LNCAP (cell line): ENCODE data around the gene PGA3.
"Not testable (repeated sequence)": the region's sequence is repeated elsewhere in the genome, so short reads cannot be mapped to it uniquely, and the experiment has no call there.

Source experiments
- TF ChIP-seq, protein P1 (sequence below): fragments of 450-650 bp; IDR thresholded peaks from 2 replicates; pipeline ENCODE4 v1.5.1; 2017; ENCODE audit warnings: mild to moderate bottlenecking

The PGA3 gene

DNA sequence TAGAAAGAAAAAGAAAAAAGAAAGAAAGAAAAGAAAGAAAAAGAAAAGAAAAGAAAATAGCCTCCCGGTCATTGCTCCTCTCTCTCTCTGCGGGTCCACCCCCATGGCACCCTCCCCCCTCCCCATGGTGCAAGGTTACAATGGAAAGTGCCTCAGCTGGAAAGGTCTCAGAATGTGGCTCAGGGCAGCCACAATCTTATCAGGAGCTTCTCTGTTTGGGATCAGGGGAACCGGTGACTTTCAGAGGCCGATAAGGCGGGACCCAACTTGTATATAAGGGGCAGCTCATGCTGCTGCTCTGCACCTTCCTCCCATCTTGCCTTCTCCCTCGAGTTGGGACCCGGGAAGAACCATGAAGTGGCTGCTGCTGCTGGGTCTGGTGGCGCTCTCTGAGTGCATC lies 37.6 kb downstream of the PGA3 start, which contains the start of gene PGA5:
PGA5 (plus strand) TSS at position 301 of the 400 bp plus-strand sequence; CDS start at position 353, 52 bp downstream.
- TF ChIP-seq, protein P1, sequence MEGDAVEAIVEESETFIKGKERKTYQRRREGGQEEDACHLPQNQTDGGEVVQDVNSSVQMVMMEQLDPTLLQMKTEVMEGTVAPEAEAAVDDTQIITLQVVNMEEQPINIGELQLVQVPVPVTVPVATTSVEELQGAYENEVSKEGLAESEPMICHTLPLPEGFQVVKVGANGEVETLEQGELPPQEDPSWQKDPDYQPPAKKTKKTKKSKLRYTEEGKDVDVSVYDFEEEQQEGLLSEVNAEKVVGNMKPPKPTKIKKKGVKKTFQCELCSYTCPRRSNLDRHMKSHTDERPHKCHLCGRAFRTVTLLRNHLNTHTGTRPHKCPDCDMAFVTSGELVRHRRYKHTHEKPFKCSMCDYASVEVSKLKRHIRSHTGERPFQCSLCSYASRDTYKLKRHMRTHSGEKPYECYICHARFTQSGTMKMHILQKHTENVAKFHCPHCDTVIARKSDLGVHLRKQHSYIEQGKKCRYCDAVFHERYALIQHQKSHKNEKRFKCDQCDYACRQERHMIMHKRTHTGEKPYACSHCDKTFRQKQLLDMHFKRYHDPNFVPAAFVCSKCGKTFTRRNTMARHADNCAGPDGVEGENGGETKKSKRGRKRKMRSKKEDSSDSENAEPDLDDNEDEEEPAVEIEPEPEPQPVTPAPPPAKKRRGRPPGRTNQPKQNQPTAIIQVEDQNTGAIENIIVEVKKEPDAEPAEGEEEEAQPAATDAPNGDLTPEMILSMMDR = not testable (repeated sequence)

DNA sequence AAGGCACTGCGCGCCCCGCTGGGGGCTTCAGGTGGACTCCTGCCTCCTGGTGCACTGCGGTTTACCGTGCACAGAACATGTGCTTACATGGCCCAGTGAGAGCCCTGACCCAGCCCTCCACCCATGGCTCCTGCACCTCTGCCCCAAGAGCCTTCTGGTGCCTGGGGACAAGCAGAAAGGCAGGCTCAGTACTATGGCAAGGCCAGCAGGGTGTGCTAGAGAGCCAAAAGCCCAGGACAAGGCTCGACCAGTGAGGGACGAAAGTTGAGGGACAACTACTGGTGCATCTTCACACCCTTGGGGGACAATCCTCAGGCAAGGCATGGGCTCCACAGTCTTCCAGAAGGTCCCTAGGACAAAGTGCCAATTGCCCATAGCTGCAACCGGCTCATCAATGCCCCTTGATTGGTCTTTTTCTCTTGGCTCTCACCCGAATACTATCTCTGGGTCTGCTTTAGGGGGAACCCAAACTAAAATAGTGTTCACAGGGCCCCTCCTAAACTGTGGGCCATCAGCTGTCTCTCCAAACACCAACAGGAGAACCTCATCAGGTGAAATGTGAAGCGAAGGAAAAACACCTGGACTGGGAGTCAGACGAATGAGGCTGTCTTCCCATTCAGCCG lies 51.2 kb downstream of the PGA3 start:
- TF ChIP-seq, protein P1 = peak; percentile 86

DNA sequence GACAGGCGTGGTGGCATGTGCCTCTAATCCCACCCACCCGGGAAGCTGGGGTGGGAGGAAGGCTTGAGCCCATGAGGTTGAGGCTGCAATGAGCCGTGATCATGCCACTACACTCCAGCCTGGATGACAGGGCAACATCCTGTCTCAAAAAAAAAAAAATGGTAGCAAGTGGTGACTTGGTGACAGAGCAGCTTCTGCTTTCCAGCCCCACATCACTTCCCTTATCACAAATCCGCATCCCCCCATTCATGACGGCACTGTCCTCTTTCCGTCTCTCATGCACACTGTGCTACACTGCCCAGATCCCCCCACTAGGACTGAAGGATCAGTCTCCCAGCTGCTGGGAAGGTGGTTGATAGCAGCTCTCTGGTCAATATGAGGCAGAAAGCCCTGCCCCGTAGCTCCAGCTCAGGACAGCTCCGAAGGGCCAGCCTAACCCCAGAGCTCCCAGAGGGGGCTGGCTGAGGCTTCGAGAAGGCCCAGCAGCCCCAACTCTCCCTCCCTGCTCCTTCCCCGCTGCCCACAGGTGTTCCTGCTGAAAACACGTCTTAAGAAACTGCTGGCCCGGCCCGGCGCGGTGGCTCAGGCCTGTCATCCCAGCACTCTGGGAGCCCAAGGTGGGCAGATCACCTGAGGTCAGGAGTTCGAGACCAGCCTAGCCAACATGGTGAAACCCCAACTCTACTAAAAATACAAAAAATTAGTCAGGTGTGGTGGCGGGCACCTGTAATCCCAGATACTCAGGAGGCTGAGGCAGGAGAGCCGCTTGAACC lies 53.6 kb downstream of the PGA3 start:
- TF ChIP-seq, protein P1 = no peak

DNA sequence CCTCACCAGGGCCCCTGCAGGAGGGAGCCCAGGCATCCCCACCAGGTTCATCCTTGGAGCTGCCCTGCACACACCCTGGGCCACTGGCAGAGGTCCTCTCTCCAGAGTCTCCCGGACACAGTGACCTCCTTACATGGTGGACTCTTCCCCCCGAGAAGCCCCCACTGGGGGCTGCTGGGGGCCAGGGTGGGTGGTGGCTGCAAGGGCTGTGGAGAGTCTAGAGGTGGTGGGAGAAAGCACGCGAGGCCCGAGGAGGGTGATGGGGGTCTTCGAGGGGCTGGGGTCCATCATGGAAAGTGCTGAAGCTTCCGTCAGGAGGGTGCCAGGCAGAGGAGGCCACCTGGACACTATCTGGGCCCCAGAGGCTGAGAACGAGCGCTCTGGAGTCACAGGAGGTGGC lies 55.2 kb downstream of the PGA3 start:
- TF ChIP-seq, protein P1 = no peak

DNA sequence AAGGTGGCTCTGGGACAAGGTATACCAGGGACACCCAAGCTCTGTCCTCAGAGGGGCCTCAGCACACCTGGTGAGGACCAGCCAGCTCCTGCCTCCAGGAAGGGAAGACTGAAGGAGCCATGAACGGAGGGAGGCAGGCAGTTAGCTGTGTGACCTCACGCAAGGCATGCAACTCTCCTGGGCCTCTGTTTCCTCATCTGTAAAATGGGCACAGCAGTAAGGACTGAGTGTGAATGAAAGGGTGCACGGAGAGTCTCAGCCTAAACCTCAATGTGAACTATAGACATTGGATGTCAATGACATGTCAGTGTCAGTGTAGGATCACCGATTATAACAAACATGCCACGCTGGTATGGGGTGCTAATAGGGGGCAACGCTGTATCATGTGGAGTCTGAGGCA lies 56.0 kb downstream of the PGA3 start:
- TF ChIP-seq, protein P1 = no peak
